Hepatocyte (in vitro differentiated cells): ENCODE measurements around the gene TMEM87B. TPM values are rescaled to one million over a fixed set of nuclear protein-coding genes. Genes with fewer than 3 reads are reported as not detected.

Experiments
- DNase-seq: peaks from one replicate; pipeline ENCODE4 v3.0.0-alpha.2; 2016; ENCODE audit warnings: low spot score
- H2AFZ ChIP-seq: fragments of 200-600 bp; sonication (generic); 2 replicates; pipeline ENCODE4 v1.6.0; 2016; ENCODE audit warnings: antibody characterized with exemption, mild to moderate bottlenecking
- H3K27ac ChIP-seq: fragments of 200-600 bp; sonication (generic); 2 replicates; pipeline ENCODE4 v1.5.1; 2016; ENCODE audit warnings: mild to moderate bottlenecking
- H3K27me3 ChIP-seq: fragments of 200-600 bp; sonication (generic); 2 replicates; pipeline ENCODE4 v1.6.1; 2016
- H3K36me3 ChIP-seq: fragments of 200-600 bp; sonication (generic); replicated peaks from 2 replicates; pipeline ENCODE4 v1.5.1; 2016; ENCODE audit warnings: low read depth; ENCODE audit not compliant: insufficient read depth
- H3K4me1 ChIP-seq: fragments of 200-600 bp; sonication (generic); 2 replicates; pipeline ENCODE4 v1.5.1; 2016; ENCODE audit warnings: mild to moderate bottlenecking, moderate library complexity; ENCODE audit not compliant: insufficient read depth
- H3K4me2 ChIP-seq: fragments of 200-600 bp; sonication (generic); 2 replicates; pipeline ENCODE4 v1.6.0; 2016
- H3K4me3 ChIP-seq: fragments of 200-600 bp; sonication (generic); 2 replicates; pipeline ENCODE4 v1.5.1; 2016; ENCODE audit warnings: mild to moderate bottlenecking
- H3K79me2 ChIP-seq: fragments of 200-600 bp; sonication (generic); 2 replicates; pipeline ENCODE4 v1.6.0; 2017; ENCODE audit warnings: mild to moderate bottlenecking
- H3K9me2 ChIP-seq: fragments of 200-600 bp; sonication (generic); replicated peaks from 2 replicates; pipeline ENCODE4 v1.6.0; 2017; ENCODE audit warnings: mild to moderate bottlenecking; ENCODE audit not compliant: insufficient read depth
- H3K9me3 ChIP-seq: fragments of 200-600 bp; sonication (generic); 2 replicates; pipeline ENCODE4 v1.5.1; 2016; ENCODE audit warnings: low read depth, mild to moderate bottlenecking
- H4K20me1 ChIP-seq: fragments of 200-600 bp; sonication (generic); 2 replicates; pipeline ENCODE4 v1.6.0; 2016; ENCODE audit warnings: mild to moderate bottlenecking; ENCODE audit not compliant: insufficient read depth, poor library complexity, severe bottlenecking
- CTCF ChIP-seq: fragments of 200-600 bp; sonication (generic); IDR thresholded peaks from 2 replicates; pipeline ENCODE4 v1.5.1; 2016; ENCODE audit warnings: antibody characterized with exemption, mild to moderate bottlenecking; ENCODE audit not compliant: poor library complexity
- EZH2 ChIP-seq: fragments of 200-600 bp; sonication (generic); IDR thresholded peaks from 2 replicates; pipeline ENCODE4 v1.6.1; 2016; ENCODE audit warnings: antibody characterized with exemption, mild to moderate bottlenecking, borderline replicate concordance
- EZH2phosphoT487 ChIP-seq: fragments of 200-600 bp; sonication (generic); IDR thresholded peaks from one replicate; pipeline ENCODE4 v1.6.1; 2018; ENCODE audit warnings: antibody characterized with exemption, mild to moderate bottlenecking, low read depth, moderate library complexity; ENCODE audit not compliant: unreplicated experiment, severe bottlenecking
- WGBS: methylation state at CpG from one replicate; pipeline ENCODE4 v1.1.6; 2016; ENCODE audit warnings: low lambda C conversion rate; ENCODE audit errors: missing lambda C conversion rate; 5-methylcytosine and 5-hydroxymethylcytosine counted together
- polyA plus RNA-seq: library from polyadenylated mRNA; unstranded; fragments of >200 nt; fragmentation: Nextera tagmentation; extraction: Ambion mirVana; gene quantifications from 2 replicates; pipeline ENCODE4 v1.2.1, GENCODE V29; 2016
- total RNA-seq: library from RNA; depleted of rRNA; stranded (reverse); fragments of >200 nt; gene quantifications from 2 replicates; pipeline ENCODE4 v1.2.3, GENCODE V29; 2014

The TMEM87B gene
- total and polyA plus RNA-seq, 2 experiments from 2014 or later: 21.1 to 59.5 TPM

GRCh38 chr2:112029164-112029563, 25.9 kb upstream of the TMEM87B start:
- no peak overlapping the region for H3K4me2 ChIP-seq
- H3K9me3 ChIP-seq: no peaks in the 10 kb centered on the region
- no peaks in the 10 kb centered on the region for H3K79me2 ChIP-seq
- H3K9me2 ChIP-seq: no peaks in the 10 kb centered on the region
- TF ChIP-seq CTCF (no peak), EZH2phosphoT487 (no peak), EZH2 (no peak)
- WGBS: 90% methylated on average over 2 of the region's 2 CpGs
- H3K36me3 ChIP-seq: no peaks in the 10 kb centered on the region
- H3K4me3 ChIP-seq: no peak overlapping the region
- H4K20me1 ChIP-seq: no peaks in the 10 kb centered on the region
- H3K27ac ChIP-seq: no peak overlapping the region
- no peaks in the 10 kb centered on the region for H3K27me3 ChIP-seq
- H2AFZ ChIP-seq: no peak overlapping the region
- DNase-seq: no peak
- peaks cover 22% of the 10 kb centered on the region for H3K4me1 ChIP-seq

- 26% methylated on average over 12 of the region's 12 CpGs for WGBS
- peaks cover 22% of the 10 kb centered on the region for H3K4me1 ChIP-seq
- H3K27ac ChIP-seq: peak overlapping the region; percentile 71
- peak overlapping the region; percentile 30 for H3K4me2 ChIP-seq
- H3K27me3 ChIP-seq: no peaks in the 10 kb centered on the region
- H4K20me1 ChIP-seq: no peaks in the 10 kb centered on the region
- TF ChIP-seq CTCF (no peak), EZH2 (no peak), EZH2phosphoT487 (no peak)
- H3K36me3 ChIP-seq: no peaks in the 10 kb centered on the region
- no peaks in the 10 kb centered on the region for H3K9me2 ChIP-seq
- no peak overlapping the region for H3K4me3 ChIP-seq
- DNase-seq: no peak
- H3K9me3 ChIP-seq: no peaks in the 10 kb centered on the region
- H3K79me2 ChIP-seq: no peaks in the 10 kb centered on the region
- H2AFZ ChIP-seq: no peak overlapping the region
Measured at GRCh38 chr2:112031473-112032223, 23.4 kb upstream of the TMEM87B start.

- Histone ChIP-seq H4K20me1 (no peaks in the 10 kb centered on the region), H3K4me2 (peak overlapping the region; percentile 30), H3K4me1 (peaks cover 22% of the 10 kb centered on the region), H3K9me2 (no peaks in the 10 kb centered on the region), H3K4me3 (no peak overlapping the region), H2AFZ (no peak overlapping the region), H3K27ac (peak overlapping the region; percentile 71), H3K9me3 (no peaks in the 10 kb centered on the region), H3K79me2 (no peaks in the 10 kb centered on the region), H3K27me3 (no peaks in the 10 kb centered on the region), H3K36me3 (no peaks in the 10 kb centered on the region)
- 59% methylated on average over 4 of the region's 4 CpGs for WGBS
- no peak for TF ChIP-seq EZH2
- no peak for TF ChIP-seq CTCF
- no peak for TF ChIP-seq EZH2phosphoT487
- no peak for DNase-seq
Measured at GRCh38 chr2:112032224-112032586, 22.9 kb upstream of the TMEM87B start.
